HK-2 (cell line): ENCODE data around the gene LRRC55.

Experiments used
- DNase-seq: peaks from one replicate; pipeline ENCODE4 v3.0.0-alpha.2; 2018; ENCODE audit not compliant: unreplicated experiment

LRRC55 gene, protein sequence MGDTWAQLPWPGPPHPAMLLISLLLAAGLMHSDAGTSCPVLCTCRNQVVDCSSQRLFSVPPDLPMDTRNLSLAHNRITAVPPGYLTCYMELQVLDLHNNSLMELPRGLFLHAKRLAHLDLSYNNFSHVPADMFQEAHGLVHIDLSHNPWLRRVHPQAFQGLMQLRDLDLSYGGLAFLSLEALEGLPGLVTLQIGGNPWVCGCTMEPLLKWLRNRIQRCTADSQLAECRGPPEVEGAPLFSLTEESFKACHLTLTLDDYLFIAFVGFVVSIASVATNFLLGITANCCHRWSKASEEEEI

DNA sequence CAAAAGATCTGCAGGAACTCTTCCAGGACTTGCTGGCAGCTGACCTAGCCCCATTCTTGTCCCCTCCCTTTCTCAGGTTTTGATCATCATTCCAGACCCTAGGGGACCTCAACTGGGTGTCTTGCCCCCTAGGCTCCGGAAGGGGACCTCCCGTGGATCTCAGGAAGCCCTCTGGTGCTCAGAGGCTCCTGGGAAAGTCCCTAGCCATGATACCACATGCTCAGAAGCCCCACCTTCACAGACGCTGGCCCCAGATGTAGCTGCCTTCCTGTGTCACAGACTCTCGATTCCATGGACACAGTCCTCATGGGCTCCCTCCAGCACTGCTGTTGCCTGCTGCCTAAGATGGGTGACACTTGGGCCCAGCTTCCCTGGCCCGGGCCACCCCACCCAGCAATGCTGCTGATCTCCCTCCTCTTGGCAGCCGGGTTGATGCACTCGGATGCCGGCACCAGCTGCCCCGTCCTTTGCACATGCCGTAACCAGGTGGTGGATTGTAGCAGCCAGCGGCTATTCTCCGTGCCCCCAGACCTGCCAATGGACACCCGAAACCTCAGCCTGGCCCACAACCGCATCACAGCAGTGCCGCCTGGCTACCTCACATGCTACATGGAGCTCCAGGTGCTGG, at the start of gene LRRC55:
LRRC55 (plus strand) TSS at position 276 of the 628 bp plus-strand sequence; CDS start at position 346, 70 bp downstream.
- DNase-seq: no peak

DNA sequence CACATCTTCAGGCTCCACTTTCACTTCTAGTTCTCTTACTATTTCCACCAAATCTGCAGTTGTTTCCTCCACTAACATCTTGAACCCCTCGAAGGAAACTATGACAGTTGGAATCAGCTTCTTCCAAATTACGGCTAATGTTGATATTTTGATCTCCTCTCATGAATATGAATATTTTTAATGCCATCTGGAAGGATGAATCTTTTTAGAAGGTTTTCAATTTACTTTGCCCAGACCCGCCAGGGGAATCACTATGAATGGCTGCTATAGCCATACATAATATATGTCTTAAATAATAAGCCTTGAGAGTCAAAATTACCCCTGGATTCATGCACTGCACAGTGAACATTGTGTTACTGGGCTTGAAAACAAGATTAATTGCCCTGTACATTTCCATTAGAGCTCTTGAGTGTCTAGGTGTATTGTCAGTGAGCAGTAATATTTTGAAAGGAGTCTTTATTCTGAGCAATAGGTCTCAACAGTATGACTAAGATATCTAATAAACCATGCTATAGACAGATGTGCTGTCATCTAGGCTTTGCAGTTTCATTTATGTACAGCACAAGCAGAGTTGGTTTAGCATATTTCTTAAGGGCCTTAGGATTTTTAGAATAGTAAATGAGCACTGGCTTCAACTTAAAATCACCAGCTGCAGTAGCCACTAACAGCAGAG, 48.3 kb upstream of the LRRC55 start:
- no peak for DNase-seq

DNA sequence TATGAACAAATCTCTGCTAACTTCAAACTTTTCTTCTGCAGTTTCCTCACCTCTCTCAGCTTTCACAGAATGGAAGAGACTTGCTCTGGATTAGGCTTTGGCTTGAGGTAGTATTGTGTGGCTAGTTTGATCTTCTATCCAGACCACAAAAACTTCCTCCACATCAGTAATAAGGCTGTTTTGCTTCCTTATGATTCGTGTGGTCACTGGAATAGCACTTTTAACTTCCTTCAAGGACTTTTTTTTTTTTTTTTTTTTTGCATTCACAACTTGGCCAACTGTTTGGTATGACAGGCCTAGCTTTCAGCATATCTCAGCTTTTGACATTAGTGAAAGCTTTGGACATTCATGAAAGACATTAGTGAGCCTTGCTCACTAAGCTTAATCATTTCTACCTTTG, 47.5 kb upstream of the LRRC55 start:
- DNase-seq: no peak

DNA sequence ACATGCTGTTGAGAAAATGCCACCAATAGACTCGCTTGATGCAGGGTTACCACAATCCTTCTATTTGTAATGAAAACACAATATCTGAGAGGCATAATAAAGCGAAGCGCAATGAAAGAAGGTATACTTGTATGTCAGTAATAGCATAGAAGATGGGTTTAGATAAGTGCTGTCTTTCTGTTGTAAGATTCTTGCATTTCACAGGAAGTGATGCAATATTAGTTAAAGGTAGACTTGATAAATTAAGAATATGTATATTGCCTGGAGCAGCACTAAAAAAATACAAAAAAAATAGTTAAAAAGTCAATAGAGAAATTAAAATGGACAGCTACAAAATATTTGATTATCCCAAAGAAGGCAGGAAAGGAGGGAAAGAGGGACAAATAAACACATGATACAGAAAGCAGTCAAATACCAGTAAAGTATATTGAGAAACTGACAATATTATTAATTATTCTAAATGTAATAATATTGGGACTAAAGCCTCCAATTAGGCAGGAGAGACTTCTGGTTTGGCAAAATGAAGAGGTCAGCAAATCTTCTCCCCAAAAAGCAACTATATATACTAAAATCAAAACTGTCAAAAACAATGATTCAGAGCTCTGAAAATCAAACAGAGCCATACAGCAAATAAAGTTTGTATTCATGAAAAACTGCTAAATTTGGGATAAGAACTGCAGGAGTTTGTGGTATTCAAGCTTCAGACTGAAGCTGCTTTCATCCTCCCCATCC, 46.6 kb upstream of the LRRC55 start:
- no peak for DNase-seq

DNA sequence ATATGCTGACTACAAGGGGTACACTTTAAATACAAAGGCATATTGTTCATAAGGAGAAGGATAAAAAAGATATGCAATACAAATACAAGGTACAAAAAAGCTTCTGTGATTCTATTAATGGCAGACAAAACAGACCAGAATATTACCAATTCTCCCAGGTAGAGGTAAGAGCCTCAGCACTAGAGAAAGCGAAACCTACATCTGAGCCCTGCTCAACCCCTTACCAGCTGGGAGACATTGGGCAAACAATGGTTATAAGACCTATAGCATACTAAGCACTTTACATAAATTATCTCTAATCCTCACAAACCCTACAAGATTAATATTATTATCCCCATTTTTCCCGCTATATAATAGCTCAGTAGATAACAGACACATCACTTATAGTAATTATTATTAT, 41.2 kb upstream of the LRRC55 start:
- no peak for DNase-seq

DNA sequence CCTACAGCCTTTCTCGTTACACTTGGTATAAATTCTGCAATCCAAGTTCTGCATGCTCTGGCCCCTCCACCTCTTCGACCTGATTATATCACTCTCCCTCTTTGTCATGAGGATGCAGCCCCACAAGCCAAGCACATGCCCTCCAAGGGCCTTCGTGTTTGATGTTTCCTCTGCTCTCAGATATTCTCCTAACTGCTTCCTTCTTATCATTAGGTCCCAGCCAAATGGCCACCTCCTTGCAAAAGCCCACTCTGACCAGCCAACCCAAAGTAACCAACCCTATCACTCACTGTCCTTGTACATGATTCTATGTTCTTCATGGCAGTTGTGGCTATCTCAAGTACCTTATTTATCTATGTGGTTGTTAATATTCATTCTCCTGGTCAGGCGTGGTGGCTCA, 38.3 kb upstream of the LRRC55 start:
- DNase-seq: no peak

DNA sequence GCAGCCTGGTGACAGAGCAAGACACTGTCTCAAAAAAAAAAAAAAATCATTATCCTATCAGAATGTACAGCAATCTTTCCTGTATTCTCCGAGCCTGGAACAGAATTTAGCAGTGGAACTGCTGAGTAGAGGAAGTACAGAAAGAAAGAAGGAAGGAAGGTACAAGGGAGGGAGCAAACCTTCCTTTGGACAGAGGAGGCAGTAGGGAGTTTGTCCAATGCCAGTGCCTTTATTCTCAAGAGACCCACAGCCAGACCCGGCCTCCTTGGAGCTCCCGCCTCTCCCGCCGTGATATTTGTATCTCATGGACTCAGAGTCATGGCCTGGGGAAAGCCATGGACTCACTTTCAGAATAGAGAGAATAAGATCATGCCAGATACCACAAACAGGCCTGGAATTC, 37.7 kb upstream of the LRRC55 start:
- no peak for DNase-seq

DNA sequence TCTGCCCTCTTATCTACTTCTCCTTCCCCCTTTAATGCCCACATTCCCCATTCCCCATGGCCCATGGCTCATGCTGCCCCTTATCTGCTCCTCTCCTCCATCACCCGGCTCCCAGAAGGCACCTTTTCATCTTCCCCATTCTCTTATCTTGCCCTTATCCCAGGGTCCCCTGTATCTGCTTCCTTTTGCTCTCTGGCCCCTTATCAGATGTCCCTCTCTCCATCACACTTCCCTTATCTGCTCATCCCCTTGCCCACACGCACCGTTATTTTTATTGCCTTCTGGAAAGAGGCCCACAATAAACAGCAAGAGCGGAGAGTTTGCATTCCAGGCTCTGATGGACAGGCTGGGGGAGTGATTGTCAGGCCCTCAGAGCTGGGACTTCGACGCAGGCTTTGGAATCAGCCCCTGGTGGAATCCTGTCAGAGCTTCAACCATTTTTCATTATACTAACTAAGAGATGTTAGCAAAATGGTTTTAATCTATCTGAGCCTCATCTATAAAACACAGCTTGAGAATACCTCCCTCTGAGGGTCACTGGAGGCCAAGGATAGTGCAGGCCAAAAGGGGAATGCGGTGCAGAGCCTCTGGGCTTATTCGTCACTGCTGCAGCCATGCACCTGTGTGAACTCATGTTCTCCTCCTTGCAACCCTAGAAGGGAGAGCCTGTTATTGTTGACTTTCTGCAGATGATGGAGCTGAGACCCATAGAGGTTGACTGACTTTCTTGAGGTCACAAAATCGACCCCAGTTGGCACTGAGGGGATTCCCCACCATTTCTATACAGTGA, 37.0 kb upstream of the LRRC55 start:
- DNase-seq: no peak

DNA sequence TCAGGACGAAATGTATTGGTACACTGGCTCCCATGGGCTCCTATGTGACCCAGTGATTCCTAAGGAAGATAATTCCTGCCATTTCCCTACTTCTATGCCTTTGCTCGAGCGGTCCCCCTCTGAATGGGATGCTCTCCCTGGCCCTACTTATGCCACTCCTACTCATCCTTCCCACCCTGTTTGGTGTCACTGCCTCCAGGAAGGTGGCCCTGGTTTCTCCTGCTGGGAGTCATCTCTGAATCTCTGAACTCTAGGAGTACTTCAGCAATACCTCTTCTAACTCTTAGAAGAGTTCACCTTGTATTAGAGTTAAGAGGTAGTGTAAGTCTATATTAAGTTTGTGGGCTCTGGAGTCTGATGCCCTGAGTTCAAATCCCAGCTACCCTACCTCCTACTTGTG, 35.5 kb upstream of the LRRC55 start:
- no peak for DNase-seq

DNA sequence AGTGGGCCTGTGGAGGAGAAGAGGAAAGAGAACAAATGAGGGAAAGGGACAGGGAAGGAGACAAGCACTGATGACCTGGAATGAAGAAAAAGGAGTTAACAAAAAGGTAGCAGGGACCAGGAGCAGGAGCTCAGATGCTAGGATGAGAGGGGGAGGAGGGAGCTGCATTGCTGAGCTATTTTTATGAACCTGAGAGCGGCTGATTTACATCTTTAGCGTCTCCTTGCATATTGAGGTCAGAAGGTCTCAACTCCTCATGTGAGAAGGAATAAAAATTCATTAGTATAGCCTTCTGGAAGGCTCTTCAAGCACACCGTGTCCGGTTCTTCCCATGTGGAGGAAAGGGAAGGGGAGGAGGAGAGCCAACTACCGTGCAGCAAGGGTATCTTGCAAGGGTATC, 33.1 kb upstream of the LRRC55 start:
- DNase-seq: no peak

DNA sequence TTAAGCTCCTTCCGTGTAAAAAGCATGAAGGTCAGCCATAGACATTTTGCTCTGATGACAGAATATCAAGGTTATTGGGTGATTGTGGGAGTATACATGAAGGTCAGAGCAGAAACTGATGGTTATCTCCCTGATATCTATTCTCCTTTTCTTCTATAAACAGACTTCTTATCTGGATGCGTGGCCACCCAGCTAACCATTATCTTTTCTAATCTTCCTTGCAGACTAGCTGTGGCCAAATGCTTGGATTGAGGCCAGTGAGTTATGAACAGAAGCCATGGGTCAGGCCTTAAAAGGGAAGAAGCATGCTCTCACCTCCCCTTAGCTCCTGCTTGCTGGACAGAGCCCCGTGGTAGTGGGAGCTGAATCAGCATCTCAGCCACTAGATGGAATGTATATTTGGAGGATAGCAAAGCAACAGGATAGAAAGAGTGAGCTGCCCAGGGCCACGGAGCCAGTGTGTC, 31.3 kb upstream of the LRRC55 start:
- DNase-seq: no peak

DNA sequence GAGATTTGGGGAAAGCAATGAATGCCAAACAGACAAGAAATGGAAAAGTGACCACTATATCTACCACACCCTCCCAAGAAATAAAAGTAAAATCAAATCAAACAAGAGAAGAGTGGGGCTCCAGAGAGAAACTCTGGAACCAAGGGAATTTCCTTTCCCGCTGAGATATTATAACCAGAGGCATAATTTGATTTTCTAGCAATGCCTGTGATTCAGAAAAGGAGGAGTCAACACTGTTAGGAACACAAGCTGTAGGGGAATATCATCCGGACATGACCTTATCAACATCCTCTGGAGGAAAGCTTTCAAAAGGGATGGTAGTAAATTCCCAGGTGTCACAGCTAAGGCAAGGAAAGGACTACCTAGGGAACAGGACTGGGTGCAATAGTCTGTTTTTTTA, 29.6 kb upstream of the LRRC55 start:
- no peak for DNase-seq

DNA sequence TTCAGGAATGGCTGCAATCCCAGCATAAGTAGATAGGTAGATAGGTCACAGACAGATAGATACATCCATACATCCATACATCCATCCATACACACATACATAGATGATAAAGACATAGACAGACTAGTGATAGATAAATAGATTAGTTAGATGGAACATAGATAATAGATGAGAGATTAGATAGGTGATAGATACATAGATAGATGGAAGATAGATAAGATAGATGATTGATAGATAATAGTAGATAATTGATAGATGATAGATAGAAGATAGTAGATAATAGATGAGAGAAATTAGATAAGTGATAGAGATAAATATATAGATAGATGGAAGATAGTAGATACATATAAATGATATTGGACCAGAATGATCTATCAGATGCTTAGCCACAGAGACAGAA, 28.3 kb upstream of the LRRC55 start:
- no peak for DNase-seq

DNA sequence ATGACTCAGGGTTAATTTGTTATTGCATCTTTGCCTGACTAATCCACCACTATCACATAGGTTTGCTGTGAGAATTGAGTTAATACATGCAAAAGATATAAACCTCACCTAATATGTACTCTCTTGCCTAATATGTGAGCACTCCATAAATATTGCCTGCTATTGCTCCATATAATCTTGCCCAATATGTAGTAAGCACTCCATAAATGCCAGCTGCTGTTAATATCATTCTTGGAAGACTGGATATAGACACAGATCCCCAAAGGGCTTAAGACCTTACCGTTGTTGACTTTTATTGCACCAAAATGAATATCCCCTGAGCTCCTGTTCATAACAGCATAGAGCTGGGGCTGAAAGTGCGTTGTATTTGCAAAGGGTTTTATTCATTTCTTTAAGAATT, 27.0 kb upstream of the LRRC55 start:
- DNase-seq: no peak

DNA sequence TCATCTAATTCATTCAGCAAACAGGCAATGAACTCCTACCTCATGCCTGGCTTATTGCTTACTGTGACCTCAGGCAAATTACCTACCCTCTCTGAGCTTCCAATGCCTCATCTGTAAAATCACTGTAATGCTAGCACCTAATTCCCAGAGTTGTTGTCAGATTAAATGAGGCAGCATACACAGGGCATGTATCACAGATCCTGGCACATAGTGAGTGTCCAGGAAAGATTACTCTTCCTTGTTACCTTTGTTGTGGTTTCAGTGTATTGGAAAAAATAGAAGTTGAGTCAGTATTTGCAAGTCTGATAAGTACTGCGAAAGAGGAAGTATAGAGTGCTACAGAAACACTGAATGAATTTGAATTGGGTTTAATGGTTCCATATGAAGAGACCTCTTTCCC, 26.4 kb upstream of the LRRC55 start:
- DNase-seq: no peak

DNA sequence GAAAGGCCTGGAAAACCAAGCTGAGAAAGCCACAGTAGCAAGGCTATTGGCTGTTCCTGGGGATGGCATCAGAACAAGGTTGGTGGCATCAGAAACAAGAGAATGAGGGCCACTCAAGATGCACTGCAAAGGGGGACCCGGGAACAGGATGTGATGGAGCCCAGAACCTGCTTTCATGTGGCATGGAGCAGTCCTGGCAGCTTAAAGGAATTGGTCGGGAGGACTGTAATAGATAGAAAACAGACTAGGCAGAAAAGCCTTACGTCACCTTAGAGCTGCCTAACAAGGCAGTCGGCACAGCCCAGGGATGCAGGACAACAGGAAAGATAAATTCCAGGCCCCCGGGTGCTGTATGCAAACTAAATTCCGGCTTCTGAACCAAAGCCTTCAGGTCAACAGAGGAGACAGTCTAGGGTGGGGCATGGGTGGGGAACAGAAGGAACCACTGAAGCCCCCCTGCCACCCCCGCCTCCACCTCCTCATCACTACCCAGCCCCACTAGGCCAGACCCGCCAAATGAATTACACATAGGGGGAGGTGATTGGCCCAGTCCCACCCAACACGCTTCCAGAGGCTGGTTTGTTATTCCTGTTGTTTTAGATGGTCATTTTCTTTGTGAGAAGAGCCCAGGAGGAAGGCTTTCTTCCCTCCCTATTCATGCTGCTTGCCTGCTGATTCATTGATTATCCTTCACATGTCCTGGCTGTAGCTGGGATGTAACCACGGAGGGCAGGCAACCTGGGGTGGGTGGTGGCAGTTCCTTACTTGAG, 25.7 kb upstream of the LRRC55 start:
- DNase-seq: no peak

DNA sequence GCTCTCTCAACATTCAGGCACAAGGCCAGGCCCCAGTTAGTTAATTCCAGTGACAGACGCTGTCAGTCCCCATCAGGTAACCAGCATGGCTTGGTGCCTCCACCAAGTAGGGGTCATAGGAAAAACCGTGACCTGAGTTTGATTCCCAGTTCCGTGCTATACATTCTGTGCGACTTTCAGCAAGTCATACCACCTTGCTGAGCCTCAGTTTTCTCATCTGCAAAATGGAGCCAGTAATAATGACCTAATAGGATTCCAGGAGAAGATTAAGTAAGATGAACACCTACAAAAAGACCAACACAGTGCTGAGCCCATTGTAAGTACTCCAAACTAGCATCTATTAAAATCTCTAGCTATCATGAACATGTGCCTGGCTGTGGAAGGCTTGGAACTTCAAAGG, 24.8 kb upstream of the LRRC55 start:
- no peak for DNase-seq

DNA sequence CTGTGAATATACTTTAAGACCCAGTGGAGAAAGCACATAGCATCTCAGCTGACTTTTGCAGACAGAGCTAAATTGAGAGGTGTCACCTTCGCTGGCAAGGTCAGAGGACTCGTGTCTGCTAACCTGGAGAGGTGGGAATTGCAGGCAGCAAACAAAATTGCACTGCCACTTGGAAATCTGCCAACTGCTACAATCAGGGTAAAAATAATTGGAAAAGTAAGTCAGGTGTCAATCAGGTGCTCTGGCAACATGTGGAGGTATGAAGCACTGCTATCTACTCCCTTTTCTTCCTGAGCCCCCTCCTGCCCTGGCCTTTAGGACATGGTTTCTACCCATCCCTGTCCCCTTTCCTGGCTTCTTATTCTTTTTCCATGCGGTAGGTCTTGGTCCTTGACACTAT, 24.1 kb upstream of the LRRC55 start:
- DNase-seq: no peak

DNA sequence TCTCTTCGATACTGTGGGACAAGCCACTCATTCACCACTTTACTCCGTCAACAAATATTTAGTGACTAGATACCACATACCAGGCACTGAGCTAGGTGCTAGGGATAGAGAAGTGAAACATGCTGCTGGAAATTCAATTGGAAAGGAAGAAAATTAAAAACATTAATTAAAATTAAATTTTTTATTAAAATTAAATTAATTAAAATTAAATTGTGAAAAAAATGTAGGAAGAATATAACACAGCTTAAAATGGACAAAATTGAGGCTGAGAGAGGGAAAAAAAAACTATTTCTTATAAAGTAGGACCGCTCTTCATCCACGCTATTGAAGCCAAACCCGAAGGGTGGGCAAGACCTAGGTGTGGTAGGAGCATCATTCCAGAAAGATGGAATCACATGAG, 23.6 kb upstream of the LRRC55 start:
- DNase-seq: no peak

DNA sequence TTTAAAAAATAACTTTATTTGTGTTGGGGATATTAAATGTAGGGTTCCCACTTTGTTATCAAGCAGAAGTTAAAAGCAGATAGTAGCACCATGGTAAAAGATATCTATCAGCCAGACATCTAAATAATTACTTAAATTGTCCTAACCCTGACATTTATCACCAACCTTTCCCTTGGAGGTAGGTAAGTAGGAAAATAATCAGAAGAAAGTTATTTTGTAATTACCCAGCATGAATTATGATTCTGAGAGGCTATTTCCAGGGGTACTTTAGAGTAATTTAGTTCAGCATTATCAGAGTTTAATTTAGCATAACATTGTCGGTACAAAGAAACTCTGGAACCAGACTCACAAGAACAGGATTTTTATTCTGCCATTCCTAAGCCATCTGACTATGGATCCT, 23.2 kb upstream of the LRRC55 start:
- no peak for DNase-seq

DNA sequence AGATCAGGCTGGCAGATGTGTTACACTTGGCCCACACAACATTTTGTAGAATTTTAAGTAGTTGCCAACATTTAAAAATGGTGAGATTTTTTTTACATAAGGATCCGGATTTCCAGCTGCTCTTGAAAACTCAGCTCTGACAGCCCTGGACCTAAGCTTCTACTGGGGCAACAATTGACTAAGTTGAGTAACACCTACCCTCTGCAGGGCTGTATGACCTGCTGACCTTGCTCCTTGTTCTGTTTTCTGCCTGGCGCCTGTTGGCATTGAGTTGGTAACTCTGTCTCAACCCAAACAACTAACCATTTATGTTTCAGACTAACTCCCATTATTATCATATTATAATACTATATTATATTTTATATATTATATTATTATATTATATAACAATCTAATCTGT, 21.1 kb upstream of the LRRC55 start:
- no peak for DNase-seq
